Left lung (tissue), 10 donors: ENCODE results near the gene PUM1. TPM values are rescaled to one million over a fixed set of nuclear protein-coding genes. Genes with fewer than 3 reads are reported as not detected.

Experiments used
- ATAC-seq: fragments of 200-7000 bp; cut with Tn5 transposase; one replicate; pipeline ENCODE4 v1.9.1; 2020; ENCODE audit warnings: moderate library complexity
- DNase-seq, 4 donors: peaks; one replicate each; pipeline ENCODE4 v3.0.0-alpha.2; 2013 to 2020
- H3K27ac ChIP-seq, 2 donors: fragments of 200-600 bp; sonication (generic) in 1 of 2; one replicate each; pipeline versions ENCODE4 v1.5.0 to v1.8.0; 2020 to 2021
- H3K27me3 ChIP-seq, 2 donors: fragments of 200-600 bp; sonication (generic) in 1 of 2; one replicate each; pipeline versions ENCODE4 v1.5.0 to v1.8.0; 2020 to 2021
- H3K36me3 ChIP-seq, 2 donors: fragments of 200-600 bp; sonication (generic) in 1 of 2; one replicate each; pipeline versions ENCODE4 v1.5.0 to v1.8.0; 2020 to 2021
- H3K4me1 ChIP-seq, 2 donors: fragments of 200-600 bp; one replicate each; pipeline ENCODE4 v1.8.0; 2021
- H3K4me3 ChIP-seq, 2 donors: fragments of 200-600 bp; sonication (generic) in 1 of 2; one replicate each; pipeline versions ENCODE4 v1.5.0 to v1.8.0; 2020 to 2021; ENCODE audit warnings: mild to moderate bottlenecking in 1 of 2
- H3K9me3 ChIP-seq, 2 donors: fragments of 200-600 bp; sonication (generic) in 1 of 2; one replicate each; pipeline versions ENCODE4 v1.5.0 to v1.8.0; 2020 to 2021
- intact Hi-C, 2 donors: fragments of 100-400 bp; cut with DNase I; formaldehyde crosslinking; loops; one replicate each; pipeline versions ENCODE4 v1.11.2 to v1.14.2; 2022
- polyA plus RNA-seq, 6 donors: library from polyadenylated mRNA; unstranded; fragments of 120-200 nt; gene quantifications; one replicate each; pipeline ENCODE4 v1.2.1, GENCODE V29; 2013; ENCODE audit not compliant: insufficient read length in 6 of 6
- total RNA-seq, 2 donors: library from RNA; stranded (reverse); fragmentation: NEBNext Ultra II Directional; extraction: Animal tissue kit (Norgen Biotek cat#: 25700); gene quantifications; one replicate each; pipeline ENCODE4 v1.2.1, GENCODE V29; 2021
- TF ChIP-seq, protein P1 (sequence below), 2 donors: fragments of 200-600 bp; sonication (generic) in 1 of 2; IDR thresholded peaks; one replicate each; pipeline versions ENCODE4 v1.5.0 to v1.8.0; 2021; ENCODE audit warnings: antibody characterized with exemption in 2 of 2
- donor health status: DM: no; HTN: yes; CAD: no.
- donor health status: DM: no; HTN: no; CAD: no.

Gene PUM1
- total and polyA plus RNA-seq, 8 donors = 96.7 to 125 (median 108) TPM

DNA sequence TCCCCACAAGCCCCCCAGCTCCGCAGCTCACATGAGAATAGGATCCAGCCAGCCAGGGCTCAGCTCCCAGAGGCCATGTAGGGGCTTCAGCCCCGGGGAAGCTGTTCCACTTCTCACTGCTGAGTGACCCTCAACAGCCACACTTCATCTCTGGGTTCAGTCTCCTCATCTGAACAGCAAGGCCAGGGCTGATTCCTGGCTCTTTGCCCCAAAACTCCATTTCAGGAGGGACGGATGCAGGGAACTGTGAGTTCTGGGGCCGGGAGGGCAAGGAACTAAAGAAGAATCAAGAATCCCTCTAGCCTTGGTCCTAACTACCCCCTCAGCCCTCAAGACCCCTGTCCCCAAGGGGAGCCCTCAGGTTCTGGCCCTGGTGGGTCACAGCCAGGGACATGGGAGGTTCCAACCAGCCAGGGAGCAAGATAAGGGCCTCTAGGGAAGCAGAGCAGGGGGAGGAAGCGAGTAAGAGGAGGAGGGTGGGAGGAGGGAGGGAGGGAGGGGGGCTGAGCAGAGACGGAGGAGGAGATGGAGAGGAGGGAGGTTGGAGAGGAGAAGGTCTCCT is 170.1 kb downstream of the PUM1 start:
- TF ChIP-seq, protein P1, sequence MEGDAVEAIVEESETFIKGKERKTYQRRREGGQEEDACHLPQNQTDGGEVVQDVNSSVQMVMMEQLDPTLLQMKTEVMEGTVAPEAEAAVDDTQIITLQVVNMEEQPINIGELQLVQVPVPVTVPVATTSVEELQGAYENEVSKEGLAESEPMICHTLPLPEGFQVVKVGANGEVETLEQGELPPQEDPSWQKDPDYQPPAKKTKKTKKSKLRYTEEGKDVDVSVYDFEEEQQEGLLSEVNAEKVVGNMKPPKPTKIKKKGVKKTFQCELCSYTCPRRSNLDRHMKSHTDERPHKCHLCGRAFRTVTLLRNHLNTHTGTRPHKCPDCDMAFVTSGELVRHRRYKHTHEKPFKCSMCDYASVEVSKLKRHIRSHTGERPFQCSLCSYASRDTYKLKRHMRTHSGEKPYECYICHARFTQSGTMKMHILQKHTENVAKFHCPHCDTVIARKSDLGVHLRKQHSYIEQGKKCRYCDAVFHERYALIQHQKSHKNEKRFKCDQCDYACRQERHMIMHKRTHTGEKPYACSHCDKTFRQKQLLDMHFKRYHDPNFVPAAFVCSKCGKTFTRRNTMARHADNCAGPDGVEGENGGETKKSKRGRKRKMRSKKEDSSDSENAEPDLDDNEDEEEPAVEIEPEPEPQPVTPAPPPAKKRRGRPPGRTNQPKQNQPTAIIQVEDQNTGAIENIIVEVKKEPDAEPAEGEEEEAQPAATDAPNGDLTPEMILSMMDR (IDR thresholded peaks at IDR 0.05) = no peak
- Histone ChIP-seq H3K27ac (no peak overlapping the region), H3K4me1 (peaks cover 0 to 17% of the 10 kb centered on the region in 2 donors), H3K27me3 (no peaks in the 10 kb centered on the region), H3K9me3 (no peaks in the 10 kb centered on the region), H3K36me3 (no peaks in the 10 kb centered on the region), H3K4me3 (no peak overlapping the region)
- intact Hi-C loops = no loop called here
- DNase-seq (no peak), ATAC-seq (no peak)

DNA sequence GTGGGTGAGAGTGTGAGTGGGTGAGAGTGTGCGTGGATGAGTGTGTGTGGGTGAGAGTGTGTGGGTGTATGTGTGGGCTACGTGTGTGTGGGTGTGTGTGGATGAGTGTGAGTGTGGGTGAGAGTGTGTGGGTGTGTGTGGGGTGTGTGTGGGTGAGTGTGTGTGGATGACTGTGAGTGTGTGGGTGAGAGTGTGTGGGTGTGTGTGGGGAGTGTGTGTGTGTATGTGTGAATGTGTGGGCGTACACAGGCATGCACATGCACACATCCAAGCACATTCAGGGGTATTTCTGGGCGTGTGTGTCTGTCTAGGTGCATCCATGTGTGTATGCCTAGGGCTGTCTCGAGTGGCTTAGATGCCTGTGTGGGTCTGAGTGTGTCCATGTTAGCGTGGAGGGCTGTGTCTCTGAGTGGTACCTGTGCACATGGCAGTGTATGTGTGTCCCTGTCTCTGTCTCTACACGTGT is 171.0 kb downstream of the PUM1 start:
- TF ChIP-seq, protein P1 (IDR thresholded peaks at IDR 0.05) = no peak
- DNase-seq = no peak
- H3K4me1 ChIP-seq = peaks cover 0 to 17% of the 10 kb centered on the region in 2 donors
- intact Hi-C loops = no loop called here
- ATAC-seq = no peak
- no peaks in the 10 kb centered on the region for H3K36me3 ChIP-seq
- no peak overlapping the region for H3K27ac ChIP-seq
- no peaks in the 10 kb centered on the region for H3K9me3 ChIP-seq
- H3K27me3 ChIP-seq = no peaks in the 10 kb centered on the region
- no peak overlapping the region for H3K4me3 ChIP-seq

DNA sequence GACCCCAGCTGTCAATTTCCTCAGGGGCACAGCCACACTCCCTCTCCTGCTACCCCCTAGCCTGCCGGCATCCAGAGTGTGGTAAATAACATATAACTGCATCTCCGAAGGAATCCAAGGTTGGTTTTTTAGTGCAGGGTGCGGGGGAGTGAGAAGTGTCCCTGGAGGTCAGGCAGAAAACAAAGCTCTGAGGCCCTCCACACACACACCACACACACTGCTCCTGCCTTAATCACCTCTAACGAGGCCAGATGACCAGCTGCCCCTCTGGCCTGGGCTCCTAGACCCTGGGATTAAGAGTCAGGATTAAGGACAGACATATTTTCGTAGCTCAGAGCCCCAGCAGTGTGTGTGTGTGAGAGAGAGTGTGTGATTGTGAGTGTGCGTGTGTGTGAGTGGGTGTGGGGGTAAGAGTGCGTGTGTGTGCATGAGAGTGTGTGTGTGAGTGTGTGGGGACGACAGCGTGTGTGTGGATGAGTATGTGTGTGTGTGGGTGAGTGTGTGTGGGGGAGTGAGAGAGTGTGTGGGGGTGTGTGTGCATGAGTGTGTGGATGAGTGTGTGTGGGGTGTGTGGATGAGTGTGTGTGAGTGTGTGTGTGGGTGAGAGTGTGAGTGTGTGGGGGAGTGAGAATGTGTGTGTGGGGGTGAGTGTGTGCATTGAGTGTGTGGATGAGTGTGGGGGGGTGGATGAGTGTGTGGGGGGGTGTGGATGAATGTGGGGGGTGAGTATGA is 171.6 kb downstream of the PUM1 start:
- no peaks in the 10 kb centered on the region for H3K36me3 ChIP-seq
- peaks cover under 1 to 18% of the 10 kb centered on the region in 2 donors for H3K4me1 ChIP-seq
- TF ChIP-seq, protein P1 (IDR thresholded peaks at IDR 0.05) = no peak
- H3K4me3 ChIP-seq = no peak overlapping the region
- no peak for ATAC-seq
- intact Hi-C loops = no loop called here
- H3K27me3 ChIP-seq = no peaks in the 10 kb centered on the region
- no peak overlapping the region for H3K27ac ChIP-seq
- H3K9me3 ChIP-seq = no peaks in the 10 kb centered on the region
- DNase-seq = no peak

DNA sequence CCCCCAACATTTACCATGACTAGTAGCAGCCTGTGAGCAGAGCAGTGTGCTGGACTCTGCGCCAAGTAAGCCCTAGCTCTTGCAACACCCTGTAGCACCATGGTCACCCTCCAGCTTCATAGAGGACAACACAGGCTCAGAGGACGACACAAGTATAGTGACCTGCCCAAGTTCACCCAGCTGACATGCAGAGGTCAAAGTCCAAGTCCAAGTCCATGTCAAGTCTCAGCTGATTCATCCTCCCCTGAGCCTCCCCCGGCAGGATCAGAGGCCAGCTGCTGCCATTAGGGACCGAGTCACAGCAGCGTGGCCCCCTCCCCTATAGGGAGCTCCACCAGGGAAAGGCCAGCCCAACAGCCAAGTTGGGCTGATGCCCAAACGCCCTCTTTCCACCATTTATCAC is 172.8 kb downstream of the PUM1 start:
- TF ChIP-seq, protein P1 (IDR thresholded peaks at IDR 0.05) = no peak
- Histone ChIP-seq H3K9me3 (no peaks in the 10 kb centered on the region), H3K27ac (no peak overlapping the region), H3K36me3 (no peaks in the 10 kb centered on the region), H3K4me3 (no peak overlapping the region), H3K4me1 (peaks cover 4 to 23% of the 10 kb centered on the region in 2 donors), H3K27me3 (no peaks in the 10 kb centered on the region)
- intact Hi-C loops = no loop called here
- ATAC-seq = no peak
- no peak for DNase-seq

DNA sequence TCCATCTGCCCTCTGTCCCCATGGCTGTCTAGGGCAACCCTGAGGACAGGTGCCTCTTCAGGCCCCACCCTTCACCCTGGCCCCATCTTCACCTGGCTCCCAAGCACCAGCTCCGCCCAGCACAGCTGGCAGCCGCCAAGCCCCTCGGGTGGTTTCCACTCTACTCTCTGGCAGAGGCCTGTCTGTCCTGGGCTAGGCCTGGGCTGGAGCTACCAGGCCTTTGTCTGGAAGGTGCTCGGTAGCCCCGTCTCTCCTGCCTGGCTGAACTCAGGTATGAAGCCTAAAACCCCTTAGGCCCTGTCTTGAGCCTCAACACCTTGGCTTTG is 174.3 kb downstream of the PUM1 start:
- Histone ChIP-seq H3K4me1 (peaks cover 4 to 23% of the 10 kb centered on the region in 2 donors), H3K4me3 (no peak overlapping the region), H3K27ac (no peak overlapping the region), H3K27me3 (no peaks in the 10 kb centered on the region), H3K36me3 (no peaks in the 10 kb centered on the region), H3K9me3 (no peaks in the 10 kb centered on the region)
- TF ChIP-seq, protein P1 (IDR thresholded peaks at IDR 0.05) = no peak
- ATAC-seq = no peak
- DNase-seq = no peak
- intact Hi-C loops = no loop called here
